Fibroblast of lung (primary cell): Measurements from ENCODE around the gene ARHGEF11. TPM values are rescaled to one million over a fixed set of nuclear protein-coding genes. Genes with fewer than 3 reads are reported as not detected.
A peak's percentile ranks its signal among the peaks of the same experiment; 100 is the strongest.

Experiments
- DNase-seq, 2 donors: peaks; one replicate each; pipeline versions ENCODE4 v3.0.0 to v3.0.0-alpha.2; 2010; ENCODE audit warnings: low read depth in 2 of 2
- H2AFZ ChIP-seq: 2 replicates; pipeline ENCODE4 v1.5.1; 2012; ENCODE audit warnings: low read length, control low read depth, inconsistent platforms
- H3K27ac ChIP-seq: 2 replicates; pipeline ENCODE4 v1.5.1; 2011; ENCODE audit warnings: low read length, control low read depth; ENCODE audit not compliant: insufficient read depth
- H3K27me3 ChIP-seq: 2 replicates; pipeline ENCODE4 v1.5.1; 2011; ENCODE audit warnings: mild to moderate bottlenecking, low read length; ENCODE audit not compliant: control insufficient read depth, insufficient read depth
- H3K36me3 ChIP-seq: 2 replicates; pipeline ENCODE4 v1.5.1; 2011; ENCODE audit warnings: low read length; ENCODE audit not compliant: control insufficient read depth, insufficient read depth
- H3K4me1 ChIP-seq: 2 replicates; pipeline ENCODE4 v1.5.1; 2011; ENCODE audit warnings: low read length; ENCODE audit not compliant: control insufficient read depth, insufficient read depth; ENCODE audit errors: extremely low read depth
- H3K4me2 ChIP-seq: 2 replicates; pipeline ENCODE4 v1.5.1; 2011; ENCODE audit warnings: low read length, control low read depth; ENCODE audit not compliant: insufficient read depth; ENCODE audit errors: extremely low read depth
- H3K4me3 ChIP-seq, 4 experiments: fragments of 200-600 bp in 1 of 4; sonication (generic) in 1 of 4; replicated peaks in 1 of 4; 2 replicates each; pipeline ENCODE4 v1.5.1; 2011 to 2016; ENCODE audit warnings: low read length in 4 of 4, low read depth in 3 of 4, mild to moderate bottlenecking in 3 of 4, control low read depth in 2 of 4, inconsistent platforms in 1 of 4, mixed read lengths in 1 of 4; ENCODE audit not compliant: insufficient read depth in 1 of 4; ENCODE audit errors: control extremely low read depth in 1 of 4
- H3K79me2 ChIP-seq: 2 replicates; pipeline ENCODE4 v1.5.1; 2012; ENCODE audit warnings: mild to moderate bottlenecking, low read length, inconsistent platforms; ENCODE audit not compliant: control insufficient read depth, insufficient read depth
- H3K9ac ChIP-seq: 2 replicates; pipeline ENCODE4 v1.5.1; 2011; ENCODE audit warnings: mild to moderate bottlenecking, low read length, control low read depth; ENCODE audit not compliant: insufficient read depth
- H3K9me3 ChIP-seq: 2 replicates; pipeline ENCODE4 v1.5.1; 2012; ENCODE audit warnings: low read depth, low read length; ENCODE audit not compliant: control insufficient read depth, insufficient read depth
- H4K20me1 ChIP-seq: 2 replicates; pipeline ENCODE4 v1.5.1; 2011; ENCODE audit warnings: low read length; ENCODE audit not compliant: control insufficient read depth, insufficient read depth; ENCODE audit errors: extremely low read depth
- EZH2 ChIP-seq: IDR thresholded peaks from 2 replicates; pipeline ENCODE4 v1.5.1; 2012; ENCODE audit warnings: low read length, control low read depth, mild to moderate bottlenecking; ENCODE audit errors: missing control alignments
- polyA plus RNA-seq, 2 donors: library from polyadenylated mRNA; depleted of rRNA in 1 of 2; stranded (reverse) in 1 of 2; unstranded in 1 of 2; fragments of >200 nt; gene quantifications; 2 replicates each; pipeline ENCODE4 v1.2.1, GENCODE V29; 2011 to 2012; ENCODE audit warnings: missing spikeins in 1 of 2
- total RNA-seq: library from RNA; depleted of rRNA; stranded (reverse); fragments of >200 nt; gene quantifications from 2 replicates; pipeline ENCODE4 v1.2.1, GENCODE V29; 2014
- TF ChIP-seq, protein P1 (sequence below), 2 donors: IDR thresholded peaks in 1 of 2; conservative IDR thresholded peaks in 1 of 2; 1 replicate in 1 of 2; 2 replicates in 1 of 2; pipeline ENCODE4 v1.5.1; 2011 to 2012; ENCODE audit warnings: low read length in 2 of 2, control low read depth in 1 of 2, inconsistent platforms in 1 of 2, low read depth in 1 of 2, mild to moderate bottlenecking in 1 of 2

Gene ARHGEF11
- total and polyA plus RNA-seq, 2 donors (not counting 1 experiment from before 2014, with no cell fraction given), result 12.8 to 29.1 TPM

GRCh38 chr1:157090196-157090647, 44.7 kb upstream of the ARHGEF11 start:
- no peak overlapping the region for H2AFZ ChIP-seq
- no peak overlapping the region for H3K4me3 ChIP-seq
- no peak overlapping the region for H3K27ac ChIP-seq
- DNase-seq, result peak; percentile 76 to 89
- no peaks in the 10 kb centered on the region for H4K20me1 ChIP-seq
- no peak for TF ChIP-seq EZH2
- TF ChIP-seq, protein P1, sequence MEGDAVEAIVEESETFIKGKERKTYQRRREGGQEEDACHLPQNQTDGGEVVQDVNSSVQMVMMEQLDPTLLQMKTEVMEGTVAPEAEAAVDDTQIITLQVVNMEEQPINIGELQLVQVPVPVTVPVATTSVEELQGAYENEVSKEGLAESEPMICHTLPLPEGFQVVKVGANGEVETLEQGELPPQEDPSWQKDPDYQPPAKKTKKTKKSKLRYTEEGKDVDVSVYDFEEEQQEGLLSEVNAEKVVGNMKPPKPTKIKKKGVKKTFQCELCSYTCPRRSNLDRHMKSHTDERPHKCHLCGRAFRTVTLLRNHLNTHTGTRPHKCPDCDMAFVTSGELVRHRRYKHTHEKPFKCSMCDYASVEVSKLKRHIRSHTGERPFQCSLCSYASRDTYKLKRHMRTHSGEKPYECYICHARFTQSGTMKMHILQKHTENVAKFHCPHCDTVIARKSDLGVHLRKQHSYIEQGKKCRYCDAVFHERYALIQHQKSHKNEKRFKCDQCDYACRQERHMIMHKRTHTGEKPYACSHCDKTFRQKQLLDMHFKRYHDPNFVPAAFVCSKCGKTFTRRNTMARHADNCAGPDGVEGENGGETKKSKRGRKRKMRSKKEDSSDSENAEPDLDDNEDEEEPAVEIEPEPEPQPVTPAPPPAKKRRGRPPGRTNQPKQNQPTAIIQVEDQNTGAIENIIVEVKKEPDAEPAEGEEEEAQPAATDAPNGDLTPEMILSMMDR (conservative IDR thresholded peaks at IDR 0.05 in 1 of 2, IDR thresholded peaks at IDR 0.05 in 1 of 2; ENCODE audit: low read depth in 1 of 2, low read length in 2 of 2), result peak; percentile 90 to 92
- H3K9ac ChIP-seq, result no peak overlapping the region
- no peaks in the 10 kb centered on the region for H3K9me3 ChIP-seq
- H3K4me1 ChIP-seq, result no peaks in the 10 kb centered on the region
- H3K36me3 ChIP-seq, result no peaks in the 10 kb centered on the region
- H3K4me2 ChIP-seq, result peak overlapping the region; percentile 16
- H3K79me2 ChIP-seq, result no peaks in the 10 kb centered on the region
- peaks cover 2% of the 10 kb centered on the region for H3K27me3 ChIP-seq

- Histone ChIP-seq H4K20me1 (no peaks in the 10 kb centered on the region), H2AFZ (no peak overlapping the region), H3K9ac (no peak overlapping the region), H3K79me2 (no peaks in the 10 kb centered on the region), H3K4me2 (no peak overlapping the region), H3K36me3 (no peaks in the 10 kb centered on the region), H3K27ac (no peak overlapping the region), H3K4me1 (no peaks in the 10 kb centered on the region), H3K4me3 (no peak overlapping the region), H3K27me3 (peaks cover 2% of the 10 kb centered on the region), H3K9me3 (no peaks in the 10 kb centered on the region)
- DNase-seq, result no peak
- TF ChIP-seq EZH2, result no peak
- TF ChIP-seq, protein P1 (conservative IDR thresholded peaks at IDR 0.05 in 1 of 2, IDR thresholded peaks at IDR 0.05 in 1 of 2; ENCODE audit: low read depth in 1 of 2, low read length in 2 of 2), result no peak
Observed at GRCh38 chr1:157089789-157090188, 44.2 kb upstream of the ARHGEF11 start.

- TF ChIP-seq EZH2, result no peak
- TF ChIP-seq, protein P1 (conservative IDR thresholded peaks at IDR 0.05 in 1 of 2, IDR thresholded peaks at IDR 0.05 in 1 of 2; ENCODE audit: low read depth in 1 of 2, low read length in 2 of 2), result no peak
- no peaks in the 10 kb centered on the region for H3K79me2 ChIP-seq
- H2AFZ ChIP-seq, result no peak overlapping the region
- H3K27ac ChIP-seq, result no peak overlapping the region
- H3K36me3 ChIP-seq, result no peaks in the 10 kb centered on the region
- H3K4me1 ChIP-seq, result no peaks in the 10 kb centered on the region
- H3K9me3 ChIP-seq, result no peaks in the 10 kb centered on the region
- no peaks in the 10 kb centered on the region for H4K20me1 ChIP-seq
- no peak for DNase-seq
- peaks cover 2% of the 10 kb centered on the region for H3K27me3 ChIP-seq
- H3K4me2 ChIP-seq, result no peak overlapping the region
- H3K9ac ChIP-seq, result no peak overlapping the region
- no peak overlapping the region for H3K4me3 ChIP-seq
Observed at GRCh38 chr1:157088607-157089006, 43.1 kb upstream of the ARHGEF11 start.
